C4-2B (cell line): ENCODE data around the gene KCNK5.

Experiments
- H3K27ac ChIP-seq: fragments of 450-650 bp; 2 replicates; pipeline ENCODE4 v1.5.1; 2017
- CTCF ChIP-seq: fragments of 450-650 bp; conservative IDR thresholded peaks from 2 replicates; pipeline ENCODE4 v1.5.1; 2017; ENCODE audit warnings: mild to moderate bottlenecking
- ZFX ChIP-seq: fragments of 450-650 bp; IDR thresholded peaks from 2 replicates; pipeline ENCODE4 v1.6.1; 2017

KCNK5 gene

GRCh38 chr6:39144481-39145173 is 84.6 kb downstream of the KCNK5 start:
- no peak overlapping the region for H3K27ac ChIP-seq
- TF ChIP-seq ZFX (no peak), CTCF (no peak)

GRCh38 chr6:39143238-39143930 is 85.9 kb downstream of the KCNK5 start:
- no peak overlapping the region for H3K27ac ChIP-seq
- TF ChIP-seq CTCF (no peak), ZFX (no peak)

GRCh38 chr6:39140556-39141167 is 88.6 kb downstream of the KCNK5 start:
- TF ChIP-seq CTCF (no peak), ZFX (no peak)
- H3K27ac ChIP-seq = no peak overlapping the region
